HepG2 (cell line): ENCODE results near the gene APBB3. TPM values are rescaled to one million over a fixed set of nuclear protein-coding genes. Genes with fewer than 3 reads are reported as not detected.

Experiments
- ATAC-seq: fragments of 200-7000 bp; cut with Tn5 transposase; 3 replicates; pipeline ENCODE4 v1.9.1; 2020; ENCODE audit warnings: mild to moderate bottlenecking, moderate library complexity
- BruUV-seq: library from RNA; stranded (reverse); fragments of 400-500 nt; replicated peaks from 2 replicates; lab custom pipeline; 2021; lab: Mats Ljungman, UMichigan
- CTCF ChIA-PET: fragments of 300-600 bp; formaldehyde crosslinking; extraction: SDS; loops from one replicate; lab custom pipeline; 2021; ENCODE audit warnings: low total read pairs, inconsistent platforms, low intra/inter-chr PET ratio; lab: Yijun Ruan, JAX
- POLR2A ChIA-PET: fragments of 350-600 bp; sonication (Branson Sonifier 250); formaldehyde crosslinking; loops from one replicate; lab custom pipeline; 2020; ENCODE audit warnings: antibody characterized with exemption, inconsistent platforms; lab: Yijun Ruan, JAX
- DNase-seq: peaks from one replicate; pipeline ENCODE4 v3.0.0-alpha.2; 2015; ENCODE audit warnings: low spot score
- FAIRE-seq: peaks from 3 replicates; lab custom pipeline; 2011; peaks lifted over from hg19 to GRCh38; lab: Jason Lieb, UNC
- H2AFZ ChIP-seq: one replicate; pipeline ENCODE4 v1.6.1; 2011; ENCODE audit warnings: low read length, inconsistent platforms
- H3K27ac ChIP-seq: fragments of 300-600 bp; 3 replicates; pipeline ENCODE4 v1.8.0; 2011; ENCODE audit warnings: mixed run types, mild to moderate bottlenecking, mixed read lengths, low read length, inconsistent platforms; ENCODE audit not compliant: insufficient read depth; ENCODE audit errors: extremely low read length
- H3K27me3 ChIP-seq, 2 experiments: fragments of 200-600 bp in 1 of 2; 2 replicates in 1 of 2; 3 replicates in 1 of 2; pipeline versions ENCODE4 v1.6.0 to v1.8.0; 2011; ENCODE audit warnings: low read length in 2 of 2, mild to moderate bottlenecking in 2 of 2, moderate library complexity in 2 of 2, inconsistent platforms in 1 of 2; ENCODE audit not compliant: insufficient read depth in 2 of 2, control insufficient read depth in 1 of 2
- H3K36me3 ChIP-seq, 2 experiments: fragments of 200-600 bp in 1 of 2; replicated peaks in 1 of 2; 2 replicates in 1 of 2; 3 replicates in 1 of 2; pipeline versions ENCODE4 v1.5.1 to v1.8.0; 2011; ENCODE audit warnings: low read length in 2 of 2, inconsistent platforms in 1 of 2; ENCODE audit not compliant: insufficient read depth in 2 of 2, control insufficient read depth in 1 of 2
- H3K4me1 ChIP-seq: 2 replicates; pipeline ENCODE4 v1.5.1; 2012; ENCODE audit warnings: low read length, inconsistent platforms; ENCODE audit not compliant: insufficient read depth
- H3K4me2 ChIP-seq: 2 replicates; pipeline ENCODE4 v1.6.0; 2011; ENCODE audit warnings: low read depth, low read length, inconsistent platforms
- H3K4me3 ChIP-seq, 3 experiments: fragments of 200-600 bp in 1 of 3; sonication (generic), shearing (Covaris generic) in 1 of 3; replicated peaks in 1 of 3; 2 replicates each; pipeline ENCODE4 v1.5.1; 2011 to 2016; ENCODE audit warnings: low read length in 3 of 3, inconsistent platforms in 2 of 3, low read depth in 2 of 3, mild to moderate bottlenecking in 2 of 3, control low read depth in 1 of 3, mixed read lengths in 1 of 3; ENCODE audit not compliant: insufficient read depth in 1 of 3
- H3K79me2 ChIP-seq: one replicate; pipeline ENCODE4 v1.6.1; 2011; ENCODE audit warnings: low read length, inconsistent platforms; ENCODE audit not compliant: insufficient read depth
- H3K9ac ChIP-seq: 2 replicates; pipeline ENCODE4 v1.6.0; 2011; ENCODE audit warnings: mild to moderate bottlenecking, low read depth, low read length, inconsistent platforms; ENCODE audit not compliant: insufficient read depth
- H3K9me3 ChIP-seq: 2 replicates; pipeline ENCODE4 v1.5.1; 2012; ENCODE audit warnings: mild to moderate bottlenecking, low read length
- H4K20me1 ChIP-seq: 2 replicates; pipeline ENCODE4 v1.6.0; 2011; ENCODE audit warnings: inconsistent platforms, mild to moderate bottlenecking, low read length, moderate library complexity; ENCODE audit not compliant: insufficient read depth
- ETS1 ChIP-seq: sonication (generic); formaldehyde crosslinking; IDR thresholded peaks from 2 replicates; pipeline ENCODE4 v1.4.0; 2020; ENCODE audit warnings: missing genetic modification reagents
- FOXC1 ChIP-seq: sonication (generic); formaldehyde crosslinking; IDR thresholded peaks from 2 replicates; pipeline ENCODE4 v1.8.0; 2022; ENCODE audit warnings: mild to moderate bottlenecking, missing genetic modification reagents, borderline replicate concordance
- HMGA1 ChIP-seq: sonication (generic); formaldehyde crosslinking; conservative IDR thresholded peaks from 2 replicates; pipeline ENCODE4 v1.4.0; 2020; ENCODE audit warnings: missing genetic modification reagents
- NFKBIZ ChIP-seq: IDR thresholded peaks from 2 replicates; pipeline ENCODE4 v1.6.1; 2018; ENCODE audit warnings: missing genetic modification reagents, missing compliant biosample characterization
- PHF20 ChIP-seq: sonication (generic); formaldehyde crosslinking; IDR thresholded peaks from 2 replicates; pipeline ENCODE4 v1.5.0; 2020; ENCODE audit warnings: mild to moderate bottlenecking, missing genetic modification reagents
- RBAK ChIP-seq: sonication (generic); formaldehyde crosslinking; IDR thresholded peaks from 2 replicates; pipeline ENCODE4 v1.5.1; 2020; ENCODE audit warnings: mild to moderate bottlenecking, missing genetic modification reagents
- SNRNP70 ChIP-seq: fragments of 200-400 bp; formaldehyde crosslinking; IDR thresholded peaks from 2 replicates; pipeline ENCODE4 v1.6.1; 2017; ENCODE audit warnings: mild to moderate bottlenecking, low read depth, low read length, moderate library complexity
- ZBTB26 ChIP-seq: IDR thresholded peaks from 2 replicates; pipeline ENCODE4 v1.6.1; 2016; ENCODE audit warnings: missing compliant biosample characterization, missing genetic modification reagents, borderline replicate concordance
- ZMAT3 ChIP-seq: sonication (generic); formaldehyde crosslinking; conservative IDR thresholded peaks from 2 replicates; pipeline ENCODE4 v1.7.0; 2021; ENCODE audit warnings: missing genetic modification reagents
- ZNF136 ChIP-seq: sonication (generic); formaldehyde crosslinking; IDR thresholded peaks from 2 replicates; pipeline ENCODE4 v1.8.1; 2022; ENCODE audit warnings: low read depth, mild to moderate bottlenecking, moderate library complexity, missing genetic modification reagents
- ZNF17 ChIP-seq: sonication (generic); formaldehyde crosslinking; IDR thresholded peaks from 2 replicates; pipeline ENCODE4 v1.5.0; 2020; ENCODE audit warnings: mild to moderate bottlenecking, missing genetic modification reagents
- ZNF569 ChIP-seq: sonication (generic); formaldehyde crosslinking; IDR thresholded peaks from 2 replicates; pipeline ENCODE4 v1.5.0; 2020; ENCODE audit warnings: mild to moderate bottlenecking, missing genetic modification reagents, moderate library complexity, borderline replicate concordance
- ZNF674 ChIP-seq: sonication (generic); formaldehyde crosslinking; IDR thresholded peaks from 2 replicates; pipeline ENCODE4 v1.5.0; 2020; ENCODE audit warnings: low read depth, mild to moderate bottlenecking, missing genetic modification reagents
- ZNF776 ChIP-seq: sonication (generic); formaldehyde crosslinking; IDR thresholded peaks from 2 replicates; pipeline ENCODE4 v1.4.0; 2020; ENCODE audit warnings: mild to moderate bottlenecking, missing genetic modification reagents
- WGBS: methylation state at CpG from one replicate; pipeline ENCODE4 v1.1.6; 2017; ENCODE audit warnings: low lambda C conversion rate; 5-methylcytosine and 5-hydroxymethylcytosine counted together
- in situ Hi-C: cut with HindIII; loops from 2 replicates; pipeline ENCODE4 v1.10.0; 2017; ENCODE audit warnings: low pct_unique_long_range_greater_than_20kb; ENCODE audit not compliant: extremely low pct_ligation_motif_present
- intact Hi-C: fragments of 100-400 bp; cut with micrococcal nuclease; formaldehyde crosslinking; loops from one replicate; pipeline ENCODE4 v1.10.0; 2022; ENCODE audit not compliant: unreplicated experiment
- polyA plus RNA-seq, 8 experiments: library from polyadenylated mRNA; depleted of rRNA in 3 of 8; stranded (reverse) in 7 of 8; unstranded in 1 of 8; fragments of >200 nt; fragmentation: Illumina TruSeq in 4 of 8; extraction: Trizol in 4 of 8; gene quantifications; 2 replicates each; pipeline versions ENCODE4 v1.2.1 to v1.2.3, GENCODE V29; 2011 to 2016; ENCODE audit warnings: low read depth in 4 of 8, missing spikeins in 1 of 8, mixed read lengths in 1 of 8; ENCODE audit not compliant: insufficient read depth in 1 of 8
- total RNA-seq, 5 experiments: library from RNA; depleted of rRNA; stranded (reverse); fragments of >200 nt; fragmentation: Illumina TruSeq; extraction: Trizol; gene quantifications; 2 replicates each; pipeline ENCODE4 v1.2.3, GENCODE V29; 2016; ENCODE audit warnings: low read depth in 1 of 5
- TF ChIP-seq, protein P1 (sequence below): sonication (generic); formaldehyde crosslinking; IDR thresholded peaks from 2 replicates; pipeline ENCODE4 v1.4.0; 2020; ENCODE audit warnings: mild to moderate bottlenecking, missing genetic modification reagents

The APBB3 gene
- total and polyA plus RNA-seq, 2 of the 13 experiments (the other 11 are each of a cell fraction or from before 2014, with no cell fraction given), result 0.38 to 0.78 TPM

DNA sequence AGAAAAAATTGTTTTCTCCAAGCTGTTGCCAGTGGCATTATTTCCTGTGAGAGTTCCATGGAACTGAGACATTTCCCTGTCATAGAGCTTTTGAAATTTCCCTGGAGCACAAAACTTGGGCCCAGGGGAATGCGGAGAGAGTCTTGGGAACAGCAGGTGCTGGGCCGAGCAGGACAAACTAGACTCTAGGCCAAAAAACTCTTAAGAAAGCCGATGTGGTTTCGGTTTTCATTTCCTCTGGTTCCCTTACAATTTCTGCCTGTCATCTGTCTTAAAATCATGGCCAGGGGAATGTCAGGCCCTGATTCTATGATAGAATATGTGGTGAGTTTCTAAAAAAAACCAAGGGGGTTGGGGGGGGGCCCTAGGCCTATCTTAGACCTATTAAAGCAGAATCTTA lies 4.8 kb upstream of the APBB3 start:
- no peaks in the 10 kb centered on the region for H3K79me2 ChIP-seq
- no peaks in the 10 kb centered on the region; a peak in 1 of 5 replicates for H3K27me3 ChIP-seq
- no peak overlapping the region for H3K9ac ChIP-seq
- BruUV-seq, result no TSS peak
- FAIRE-seq (no peak), DNase-seq (no peak), ATAC-seq (no peak)
- no peak overlapping the region for H3K4me2 ChIP-seq
- no peaks in the 10 kb centered on the region for H3K36me3 ChIP-seq
- TF ChIP-seq ZNF569 (no peak), HMGA1 (CRISPR knock-in tag) (no peak), PHF20 (CRISPR knock-in tag) (no peak), ZMAT3 (CRISPR knock-in tag) (no peak), ETS1 (CRISPR knock-in tag) (no peak), ZNF776 (CRISPR knock-in tag) (no peak), ZNF136 (CRISPR knock-in tag) (no peak), FOXC1 (no peak), NFKBIZ (CRISPR knock-in tag) (no peak), ZNF674 (no peak), ZBTB26 (CRISPR knock-in tag) (no peak), RBAK (no peak), ZNF17 (CRISPR knock-in tag) (no peak), SNRNP70 (no peak)
- TF ChIP-seq, protein P1, sequence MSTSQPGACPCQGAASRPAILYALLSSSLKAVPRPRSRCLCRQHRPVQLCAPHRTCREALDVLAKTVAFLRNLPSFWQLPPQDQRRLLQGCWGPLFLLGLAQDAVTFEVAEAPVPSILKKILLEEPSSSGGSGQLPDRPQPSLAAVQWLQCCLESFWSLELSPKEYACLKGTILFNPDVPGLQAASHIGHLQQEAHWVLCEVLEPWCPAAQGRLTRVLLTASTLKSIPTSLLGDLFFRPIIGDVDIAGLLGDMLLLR (CRISPR knock-in tag), result no peak
- POLR2A ChIA-PET, result interaction anchor here (1.0 kb wide), 1 partner anchor 79 kb away, joined by 4 read pairs; the partner anchor contains the start of genes IK and NDUFA2
- intact Hi-C loops (no loop called here), in situ Hi-C loops (loop anchor here (10.0 kb wide), 1 partner anchor 156 kb away; no protein-coding TSS in a partner anchor)
- H3K4me3 ChIP-seq, result no peak overlapping the region
- H3K4me1 ChIP-seq, result peaks cover 32% of the 10 kb centered on the region
- CTCF ChIA-PET, result no interaction called here
- H2AFZ ChIP-seq, result no peak overlapping the region
- no peaks in the 10 kb centered on the region for H4K20me1 ChIP-seq
- H3K27ac ChIP-seq, result no peak overlapping the region
- WGBS, result 52% methylated on average over 4 of the region's 4 CpGs
- no peaks in the 10 kb centered on the region for H3K9me3 ChIP-seq
